Right cardiac atrium (tissue), 5 donors: ENCODE measurements around the gene CD6. TPM values are rescaled to one million over a fixed set of nuclear protein-coding genes. Genes with fewer than 3 reads are reported as not detected.
A peak's percentile ranks its signal among the peaks of the same experiment; 100 is the strongest.

Experiments used
- ATAC-seq, 2 donors: fragments of 200-7000 bp; cut with Tn5 transposase; one replicate each; pipeline versions ENCODE4 v1.8.0 to v1.9.1; 2020; ENCODE audit warnings: moderate library complexity in 2 of 2, mild to moderate bottlenecking in 1 of 2
- DNase-seq, 3 donors: peaks; one replicate each; pipeline ENCODE4 v3.0.0-alpha.2; 2020
- H3K27ac ChIP-seq: one replicate; pipeline ENCODE4 v1.5.1; 2013; ENCODE audit warnings: mild to moderate bottlenecking, low read length, control low read depth, moderate library complexity
- H3K27me3 ChIP-seq: one replicate; pipeline ENCODE4 v1.6.1; 2013; ENCODE audit not compliant: control insufficient read depth, insufficient read depth
- H3K4me1 ChIP-seq: one replicate; pipeline ENCODE4 v1.6.1; 2013; ENCODE audit warnings: low read length; ENCODE audit not compliant: control insufficient read depth, insufficient read depth
- H3K4me3 ChIP-seq: one replicate; pipeline ENCODE4 v1.5.1; 2013; ENCODE audit warnings: low read length, control low read depth
- H3K9me3 ChIP-seq: one replicate; pipeline ENCODE4 v1.6.1; 2013; ENCODE audit warnings: low read length; ENCODE audit not compliant: control insufficient read depth
- WGBS: extraction: QIAGEN DNeasy Blood & Tissue Kit; methylation state at CpG from one replicate; pipeline ENCODE4 v1.1.7; 2013; 5-methylcytosine and 5-hydroxymethylcytosine counted together
- intact Hi-C, 4 donors: fragments of 100-400 bp; cut with DNase I; formaldehyde crosslinking; loops; one replicate each; pipeline versions ENCODE4 v1.11.0 to v1.14.0; 2022 to 2023
- polyA plus RNA-seq: library from polyadenylated mRNA; stranded (reverse); fragments of 200-250 nt; gene quantifications from one replicate; pipeline ENCODE4 v1.2.3, GENCODE V29; 2013
- total RNA-seq, 4 donors: library from RNA; stranded (reverse); fragmentation: NEBNext Ultra II Directional; extraction: Animal tissue kit (Norgen Biotek cat#: 25700); gene quantifications; one replicate each; pipeline ENCODE4 v1.2.1, GENCODE V29; 2021
- donor health status: healthy with polysubstance abuse.
- donor health status: DM: no; HTN: yes; CAD: no.
- donor health status: DM: no; HTN: no; CAD: no.
- donor health status: DM: no; HTN: yes; CAD: no; lungs with severe emphysema.
- donor health status: DM: yes; HTN: yes; CAD: no.

CD6 gene
- total and polyA plus RNA-seq, 5 donors = 0.11 to 1.7 (median 0.74) TPM

- ATAC-seq = no peak
- H3K27me3 ChIP-seq = no peaks in the 10 kb centered on the region
- 95% methylated on average over 4 of the region's 4 CpGs for WGBS
- H3K9me3 ChIP-seq = no peaks in the 10 kb centered on the region
- intact Hi-C loops = no loop called here
- H3K4me3 ChIP-seq = no peak overlapping the region
- no peaks in the 10 kb centered on the region for H3K4me1 ChIP-seq
- no peak overlapping the region for H3K27ac ChIP-seq
- DNase-seq = no peak
Measured at GRCh38 chr11:61033417-61033816, 61.9 kb downstream of the CD6 start.

GRCh38 chr11:61034111-61034510 lies 62.6 kb downstream of the CD6 start:
- no peak for DNase-seq
- H3K4me1 ChIP-seq = no peaks in the 10 kb centered on the region
- no peak for ATAC-seq
- H3K9me3 ChIP-seq = no peaks in the 10 kb centered on the region
- WGBS = 87% methylated on average over 4 of the region's 4 CpGs
- no peaks in the 10 kb centered on the region for H3K27me3 ChIP-seq
- intact Hi-C loops = no loop called here
- H3K4me3 ChIP-seq = no peak overlapping the region
- no peak overlapping the region for H3K27ac ChIP-seq

- DNase-seq = no peak
- no peak for ATAC-seq
- H3K4me1 ChIP-seq = no peaks in the 10 kb centered on the region
- H3K9me3 ChIP-seq = no peaks in the 10 kb centered on the region
- H3K27me3 ChIP-seq = no peaks in the 10 kb centered on the region
- intact Hi-C loops = no loop called here
- no peak overlapping the region for H3K27ac ChIP-seq
- H3K4me3 ChIP-seq = no peak overlapping the region
- 88% methylated on average over 15 of the region's 15 CpGs for WGBS
Measured at GRCh38 chr11:61034704-61035525, 63.4 kb downstream of the CD6 start.

GRCh38 chr11:61035526-61035835 lies 64.0 kb downstream of the CD6 start:
- H3K27ac ChIP-seq = no peak overlapping the region
- intact Hi-C loops = no loop called here
- DNase-seq (no peak), ATAC-seq (no peak)
- no peaks in the 10 kb centered on the region for H3K27me3 ChIP-seq
- WGBS = 79% methylated on average over 10 of the region's 10 CpGs
- no peaks in the 10 kb centered on the region for H3K4me1 ChIP-seq
- no peak overlapping the region for H3K4me3 ChIP-seq
- no peaks in the 10 kb centered on the region for H3K9me3 ChIP-seq

GRCh38 chr11:61037441-61038093 lies 66.1 kb downstream of the CD6 start:
- DNase-seq (peak in 1 of 3 donors; percentile 48), ATAC-seq (no peak)
- Histone ChIP-seq H3K27ac (no peak overlapping the region), H3K4me3 (no peak overlapping the region), H3K4me1 (peaks cover 2% of the 10 kb centered on the region), H3K27me3 (no peaks in the 10 kb centered on the region), H3K9me3 (no peaks in the 10 kb centered on the region)
- intact Hi-C loops = no loop called here
- WGBS = 63% methylated on average over 5 of the region's 5 CpGs

GRCh38 chr11:61039916-61040315 lies 68.4 kb downstream of the CD6 start:
- peak in 1 of 2 donors; percentile 43 for ATAC-seq
- no peak for DNase-seq
- Histone ChIP-seq H3K4me3 (no peak overlapping the region), H3K27ac (no peak overlapping the region), H3K27me3 (no peaks in the 10 kb centered on the region), H3K4me1 (peaks cover 2% of the 10 kb centered on the region), H3K9me3 (no peaks in the 10 kb centered on the region)
- WGBS = 53% methylated on average over 5 of the region's 5 CpGs
- intact Hi-C loops = no loop called here

- intact Hi-C loops = no loop called here
- ATAC-seq (peak; percentile 93 to 97), DNase-seq (peak; percentile 56 to 81 (median 74))
- peaks cover 2% of the 10 kb centered on the region for H3K4me1 ChIP-seq
- 31% methylated on average over 16 of the region's 16 CpGs for WGBS
- H3K9me3 ChIP-seq = no peaks in the 10 kb centered on the region
- peak overlapping the region; percentile 9 for H3K27ac ChIP-seq
- no peaks in the 10 kb centered on the region for H3K27me3 ChIP-seq
- no peak overlapping the region for H3K4me3 ChIP-seq
Measured at GRCh38 chr11:61041755-61042518, 70.5 kb downstream of the CD6 start.

GRCh38 chr11:61042537-61042936 lies 71.1 kb downstream of the CD6 start:
- Histone ChIP-seq H3K4me3 (no peak overlapping the region), H3K9me3 (no peaks in the 10 kb centered on the region), H3K27me3 (no peaks in the 10 kb centered on the region), H3K27ac (no peak overlapping the region), H3K4me1 (peaks cover 2% of the 10 kb centered on the region)
- DNase-seq = no peak
- intact Hi-C loops = no loop called here
- ATAC-seq = no peak
- 56% methylated on average over 5 of the region's 5 CpGs for whole genome bisulfite sequencing

GRCh38 chr11:61042961-61043540 lies 71.6 kb downstream of the CD6 start:
- H3K27me3 ChIP-seq = no peaks in the 10 kb centered on the region
- ATAC-seq (no peak), DNase-seq (no peak)
- no peaks in the 10 kb centered on the region for H3K9me3 ChIP-seq
- intact Hi-C loops = no loop called here
- H3K4me1 ChIP-seq = peaks cover 2% of the 10 kb centered on the region
- no peak overlapping the region for H3K27ac ChIP-seq
- no peak overlapping the region for H3K4me3 ChIP-seq
- WGBS = 95% methylated on average over 14 of the region's 14 CpGs

GRCh38 chr11:61045271-61045670 lies 73.8 kb downstream of the CD6 start:
- H3K27me3 ChIP-seq = no peaks in the 10 kb centered on the region
- intact Hi-C loops = no loop called here
- WGBS = 81% methylated on average over 7 of the region's 7 CpGs

GRCh38 chr11:61046833-61047232 lies 75.4 kb downstream of the CD6 start:
- intact Hi-C loops = no loop called here
- H3K4me3 ChIP-seq = no peak overlapping the region
- no peak for DNase-seq
- H3K4me1 ChIP-seq = peaks cover 2% of the 10 kb centered on the region
- WGBS = 50% methylated on average over 2 of the region's 2 CpGs
- no peaks in the 10 kb centered on the region for H3K9me3 ChIP-seq
- no peak overlapping the region for H3K27ac ChIP-seq
- H3K27me3 ChIP-seq = no peaks in the 10 kb centered on the region
- ATAC-seq = no peak

More at GRCh38 chr11:61045271-61045670, 73.8 kb downstream of the CD6 start:
- no peak for ATAC-seq
- peaks cover 2% of the 10 kb centered on the region for H3K4me1 ChIP-seq
- H3K4me3 ChIP-seq = no peak overlapping the region
- H3K9me3 ChIP-seq = no peaks in the 10 kb centered on the region
- DNase-seq = no peak
- no peak overlapping the region for H3K27ac ChIP-seq
